SK-N-SH treated with all-trans-retinoic acid at 6 μM for 48 hours (cell line): ENCODE results near the gene ARID5B.

Experiments used
- ARNTL ChIP-seq: fragments of 450-650 bp; formaldehyde crosslinking; IDR thresholded peaks from 2 replicates; pipeline ENCODE4 v1.5.0; 2020; ENCODE audit warnings: low read depth, mild to moderate bottlenecking, moderate library complexity, borderline replicate concordance
- CREB5 ChIP-seq: fragments of 250-450 bp; sonication (Bioruptor Pico); IDR thresholded peaks from 2 replicates; pipeline ENCODE4 v1.5.1; 2020; ENCODE audit warnings: low read depth, mild to moderate bottlenecking, moderate library complexity
- ISL1 ChIP-seq: fragments of 250-450 bp; sonication (Bioruptor Pico); IDR thresholded peaks from 2 replicates; pipeline ENCODE4 v2.1.2; 2022; ENCODE audit warnings: mild to moderate bottlenecking, moderate library complexity
- PATZ1 ChIP-seq: fragments of 250-450 bp; sonication (Bioruptor Pico); IDR thresholded peaks from 2 replicates; pipeline ENCODE4 v1.8.0; 2020; ENCODE audit warnings: mild to moderate bottlenecking, moderate library complexity, borderline replicate concordance
- POU6F1 ChIP-seq: fragments of 250-450 bp; sonication (Bioruptor Pico); IDR thresholded peaks from 2 replicates; pipeline ENCODE4 v1.8.0; 2021; ENCODE audit warnings: low read depth, mild to moderate bottlenecking, moderate library complexity, borderline replicate concordance
- PPARA ChIP-seq: fragments of 250-450 bp; sonication (Bioruptor Pico); IDR thresholded peaks from 2 replicates; pipeline ENCODE4 v1.5.0; 2020; ENCODE audit warnings: mild to moderate bottlenecking, borderline replicate concordance
- RARB ChIP-seq: fragments of 250-450 bp; sonication (Bioruptor Pico); IDR thresholded peaks from 2 replicates; pipeline ENCODE4 v1.8.0; 2021; ENCODE audit warnings: mild to moderate bottlenecking, moderate library complexity
- ZFP3 ChIP-seq: fragments of 250-450 bp; sonication (Bioruptor Pico); IDR thresholded peaks from 2 replicates; pipeline ENCODE4 v1.5.0; 2020; ENCODE audit warnings: mild to moderate bottlenecking, moderate library complexity
- ZFP30 ChIP-seq: fragments of 450-650 bp; formaldehyde crosslinking; IDR thresholded peaks from 2 replicates; pipeline ENCODE4 v1.5.0; 2022; ENCODE audit warnings: mild to moderate bottlenecking, moderate library complexity
- ZNF70 ChIP-seq: fragments of 450-650 bp; formaldehyde crosslinking; IDR thresholded peaks from 2 replicates; pipeline ENCODE4 v1.5.0; 2020; ENCODE audit warnings: mild to moderate bottlenecking, moderate library complexity
- ZNF8 ChIP-seq: fragments of 450-650 bp; formaldehyde crosslinking; IDR thresholded peaks from 2 replicates; pipeline ENCODE4 v1.5.0; 2020; ENCODE audit warnings: mild to moderate bottlenecking, moderate library complexity

- TF ChIP-seq PATZ1 (CRISPR knock-in tag) (no peak), POU6F1 (CRISPR knock-in tag) (no peak), ISL1 (CRISPR knock-in tag) (peak; percentile 79), ARNTL (no peak), CREB5 (no peak), ZNF8 (CRISPR knock-in tag) (no peak), PPARA (CRISPR knock-in tag) (no peak), ZFP3 (CRISPR knock-in tag) (no peak), RARB (CRISPR knock-in tag) (no peak), ZFP30 (CRISPR knock-in tag) (no peak), ZNF70 (CRISPR knock-in tag) (no peak)
Measured at GRCh38 chr10:62073429-62073828, 171.9 kb downstream of the ARID5B start.
